K562 (cell line): ENCODE data around the gene CDC45. TPM values are rescaled to one million over a fixed set of nuclear protein-coding genes. Genes with fewer than 3 reads are reported as not detected.
A peak's percentile ranks its signal among the peaks of the same experiment; 100 is the strongest.

Experiments used
- BCL6 ChIP-seq: fragments of 250-450 bp; sonication (Bioruptor Pico); IDR thresholded peaks from 2 replicates; pipeline ENCODE4 v1.4.0; 2020
- BRCA1 ChIP-seq, 2 experiments: fragments of 450-650 bp in 1 of 2; sonication (generic) in 1 of 2; formaldehyde crosslinking in 1 of 2; IDR thresholded peaks; 2 replicates each; pipeline versions ENCODE4 v1.5.0 to v1.6.1; 2017 to 2020; ENCODE audit warnings: mild to moderate bottlenecking in 1 of 2, missing genetic modification reagents in 1 of 2
- BRD9 ChIP-seq: fragments of 450-650 bp; IDR thresholded peaks from 2 replicates; pipeline ENCODE4 v1.6.1; 2018; ENCODE audit warnings: low read depth; ENCODE audit not compliant: partially characterized antibody
- CHCHD3 ChIP-seq: fragments of 250-450 bp; sonication (Bioruptor Pico); IDR thresholded peaks from 2 replicates; pipeline ENCODE4 v2.1.2; 2022; ENCODE audit warnings: mild to moderate bottlenecking
- DPF2 ChIP-seq: fragments of 450-650 bp; IDR thresholded peaks from 2 replicates; pipeline ENCODE4 v1.6.1; 2016
- GATAD2A ChIP-seq: fragments of 450-650 bp; IDR thresholded peaks from 2 replicates; pipeline ENCODE4 v1.6.1; 2017
- LARP7 ChIP-seq: fragments of 450-650 bp; IDR thresholded peaks from 2 replicates; pipeline ENCODE4 v1.6.1; 2016
- LCOR ChIP-seq: sonication (generic); formaldehyde crosslinking; IDR thresholded peaks from 2 replicates; pipeline ENCODE4 v1.8.0; 2022; ENCODE audit warnings: mild to moderate bottlenecking, missing genetic modification reagents
- MBD2 ChIP-seq: sonication (generic); IDR thresholded peaks from 2 replicates; pipeline ENCODE4 v1.6.1; 2016; ENCODE audit warnings: low read depth, borderline replicate concordance
- MTA1 ChIP-seq: fragments of 450-650 bp; IDR thresholded peaks from 2 replicates; pipeline ENCODE4 v1.6.1; 2017; ENCODE audit warnings: borderline replicate concordance
- MYBL2 ChIP-seq, 2 experiments: fragments of 450-650 bp in 1 of 2; sonication (generic) in 1 of 2; formaldehyde crosslinking in 1 of 2; IDR thresholded peaks; 2 replicates each; pipeline versions ENCODE4 v1.6.1 to v1.8.1; 2017 to 2022; ENCODE audit warnings: borderline replicate concordance in 1 of 2, inconsistent platforms in 1 of 2, low read depth in 1 of 2, mild to moderate bottlenecking in 1 of 2, missing genetic modification reagents in 1 of 2, moderate library complexity in 1 of 2
- NCOA2 ChIP-seq, 2 experiments: fragments of 450-650 bp; IDR thresholded peaks; 2 replicates each; pipeline ENCODE4 v1.6.1; 2018; ENCODE audit warnings: mild to moderate bottlenecking in 2 of 2, moderate library complexity in 1 of 2; ENCODE audit not compliant: partially characterized antibody in 2 of 2
- NFXL1 ChIP-seq: fragments of 450-650 bp; formaldehyde crosslinking; IDR thresholded peaks from 2 replicates; pipeline ENCODE4 v1.4.0; 2021; ENCODE audit warnings: mild to moderate bottlenecking
- PCBP2 ChIP-seq: fragments of 200-400 bp; formaldehyde crosslinking; IDR thresholded peaks from 2 replicates; pipeline ENCODE4 v1.6.1; 2018; ENCODE audit warnings: low read length, low read depth, mild to moderate bottlenecking, moderate library complexity; ENCODE audit not compliant: poor library complexity, severe bottlenecking
- POLR2H ChIP-seq: IDR thresholded peaks from 2 replicates; pipeline ENCODE4 v1.6.1; 2016; ENCODE audit warnings: missing genetic modification characterization, low read depth, mild to moderate bottlenecking, control low read depth, missing compliant biosample characterization, moderate library complexity
- RFX1 ChIP-seq: fragments of 450-650 bp; IDR thresholded peaks from 2 replicates; pipeline ENCODE4 v1.6.1; 2016; ENCODE audit warnings: mild to moderate bottlenecking, moderate library complexity
- SAFB ChIP-seq: fragments of 200-400 bp; formaldehyde crosslinking; IDR thresholded peaks from 2 replicates; pipeline ENCODE4 v1.6.1; 2017; ENCODE audit warnings: low read depth, low read length, borderline replicate concordance
- SP1 ChIP-seq: sonication (generic); formaldehyde crosslinking; IDR thresholded peaks from 2 replicates; pipeline ENCODE4 v1.8.1; 2022; ENCODE audit warnings: mild to moderate bottlenecking, missing genetic modification reagents
- SPI1 ChIP-seq: IDR thresholded peaks from 2 replicates; pipeline ENCODE4 v1.6.1; 2011; ENCODE audit warnings: low read depth, low read length, control low read depth, borderline replicate concordance
- TOE1 ChIP-seq, 2 experiments: fragments of 450-650 bp in 1 of 2; sonication (generic) in 1 of 2; formaldehyde crosslinking in 1 of 2; IDR thresholded peaks; 2 replicates each; pipeline versions ENCODE4 v1.7.1 to v1.8.0; 2016 to 2022; ENCODE audit warnings: borderline replicate concordance in 2 of 2, mild to moderate bottlenecking in 2 of 2, antibody characterized with exemption in 1 of 2, inconsistent platforms in 1 of 2, low read depth in 1 of 2, missing genetic modification reagents in 1 of 2, moderate library complexity in 1 of 2
- ZNF140 ChIP-seq: fragments of 250-450 bp; sonication (Bioruptor Pico); IDR thresholded peaks from 2 replicates; pipeline ENCODE4 v1.8.0; 2021; ENCODE audit warnings: moderate library complexity, mild to moderate bottlenecking, inconsistent platforms
- ZNF212 ChIP-seq: fragments of 450-650 bp; formaldehyde crosslinking; IDR thresholded peaks from 2 replicates; pipeline ENCODE4 v1.4.0; 2020; ENCODE audit warnings: mild to moderate bottlenecking
- ZNF766 ChIP-seq: fragments of 200-800 bp; sonication (Bioruptor generic); conservative IDR thresholded peaks from 2 replicates; pipeline ENCODE4 v1.6.1; 2016; ENCODE audit warnings: missing genetic modification characterization, missing compliant biosample characterization
- polyA plus RNA-seq, 8 experiments: library from polyadenylated mRNA; depleted of rRNA in 4 of 8; stranded (reverse) in 5 of 8; unstranded in 3 of 8; fragments of >200 nt; fragmentation: Nextera tagmentation in 2 of 8; fragmentation: Illumina TruSeq in 1 of 8; extraction: Ambion mirVana in 2 of 8; extraction: Trizol in 1 of 8; gene quantifications; 2 replicates each; pipeline versions ENCODE4 v1.2.1 to v1.2.3, GENCODE V29; 2011 to 2014; ENCODE audit warnings: inconsistent platforms in 1 of 8, missing spikeins in 1 of 8
- total RNA-seq, 7 experiments: library from RNA; depleted of rRNA in 6 of 7; stranded (reverse); fragments of >200 nt in 6 of 7; fragmentation: Illumina TruSeq in 2 of 7; extraction: Trizol in 2 of 7; gene quantifications; 2 replicates each; pipeline versions ENCODE4 v1.2.1 to v1.2.3, GENCODE V29; 2011 to 2021; ENCODE audit warnings: low replicate concordance in 1 of 7
- TF ChIP-seq, protein P1 (sequence below): sonication (generic); formaldehyde crosslinking; IDR thresholded peaks from 2 replicates; pipeline ENCODE4 v1.8.0; 2022; ENCODE audit warnings: missing genetic modification reagents, mild to moderate bottlenecking, moderate library complexity, borderline replicate concordance
- TF ChIP-seq, protein P2 (sequence below): fragments of 450-650 bp; formaldehyde crosslinking; IDR thresholded peaks from 2 replicates; pipeline ENCODE4 v1.4.0; 2022; ENCODE audit warnings: missing genetic modification characterization
- TF ChIP-seq, protein P3 (sequence below), 2 experiments: IDR thresholded peaks; 2 replicates each; pipeline ENCODE4 v1.6.1; 2011; ENCODE audit warnings: borderline replicate concordance in 1 of 2, control low read depth in 1 of 2, low read depth in 1 of 2, low read length in 1 of 2, mild to moderate bottlenecking in 1 of 2, mixed read lengths in 1 of 2, moderate library complexity in 1 of 2; ENCODE audit not compliant: insufficient read depth in 1 of 2, insufficient read length in 1 of 2, poor library complexity in 1 of 2, severe bottlenecking in 1 of 2; ENCODE audit errors: extremely low read depth in 1 of 2

CDC45 gene
- total and polyA plus RNA-seq, 9 of the 15 experiments (the other 6 are each of a cell fraction or from before 2014, with no cell fraction given) = 251 to 580 (median 410) TPM

DNA sequence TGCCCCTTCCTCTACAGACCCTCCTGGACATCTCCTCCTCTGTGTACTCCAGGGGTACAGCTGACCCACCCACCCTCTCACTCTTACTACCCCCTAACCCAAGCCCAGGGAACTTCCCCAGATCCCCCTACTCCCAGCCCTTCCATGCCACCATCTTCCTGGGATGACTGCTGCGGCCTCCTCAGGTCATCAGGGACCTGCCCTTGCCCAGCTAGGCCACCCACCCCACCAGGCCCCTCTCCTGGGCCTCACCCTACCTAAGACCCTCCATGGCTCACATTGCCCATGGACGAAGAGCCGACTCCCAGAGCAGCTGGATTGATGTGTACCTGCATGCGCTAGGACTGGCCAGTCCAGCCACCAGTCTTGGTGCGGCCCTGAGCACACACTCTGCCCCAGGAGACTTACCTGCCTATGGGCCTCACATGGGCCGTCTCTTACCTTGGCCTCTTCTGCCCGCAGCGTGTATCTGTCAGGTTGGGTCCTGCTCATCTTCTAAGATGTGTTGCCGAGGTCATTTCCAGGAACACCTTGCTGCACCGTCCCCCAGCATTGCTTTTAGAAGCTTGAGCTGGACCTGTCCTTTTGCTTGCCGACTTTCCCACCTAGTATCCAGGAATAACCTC lies 46.5 kb downstream of the CDC45 start (continued):
- TF ChIP-seq, protein P1, sequence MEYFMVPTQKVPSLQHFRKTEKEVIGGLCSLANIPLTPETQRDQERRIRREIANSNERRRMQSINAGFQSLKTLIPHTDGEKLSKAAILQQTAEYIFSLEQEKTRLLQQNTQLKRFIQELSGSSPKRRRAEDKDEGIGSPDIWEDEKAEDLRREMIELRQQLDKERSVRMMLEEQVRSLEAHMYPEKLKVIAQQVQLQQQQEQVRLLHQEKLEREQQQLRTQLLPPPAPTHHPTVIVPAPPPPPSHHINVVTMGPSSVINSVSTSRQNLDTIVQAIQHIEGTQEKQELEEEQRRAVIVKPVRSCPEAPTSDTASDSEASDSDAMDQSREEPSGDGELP = peak; percentile 42; the same call in 1 of the 2 replicates
- no peak for TF ChIP-seq BRD9
- TF ChIP-seq ZNF140 (CRISPR knock-in tag) = no peak
- TF ChIP-seq ZNF766 (CRISPR knock-in tag) = no peak
- no peak for TF ChIP-seq BRCA1 (IDR thresholded peaks at IDR 0.05)
- 0 out of 2 replicates have a peak, but pooled peaks have one; percentile 66 for TF ChIP-seq BRCA1 (CRISPR knock-in tag; IDR thresholded peaks at IDR 0.05)
- TF ChIP-seq GATAD2A = no peak
- no peak for TF ChIP-seq BCL6 (CRISPR knock-in tag)
- TF ChIP-seq SAFB = no peak
- TF ChIP-seq CHCHD3 = no peak
- no peak for TF ChIP-seq SPI1
- no peak for TF ChIP-seq ZNF212 (CRISPR knock-in tag)
- TF ChIP-seq NFXL1 = no peak
- TF ChIP-seq RFX1 = no peak
- no peak for TF ChIP-seq MTA1
- TF ChIP-seq PCBP2 = no peak
- no peak for TF ChIP-seq SP1
- no peak for TF ChIP-seq NCOA2 (IDR thresholded peaks at IDR 0.05; ENCODE audit: partially characterized antibody in 2 of 2)
- no peak for TF ChIP-seq MYBL2 (IDR thresholded peaks at IDR 0.05; ENCODE audit: low read depth)
- TF ChIP-seq MYBL2 (CRISPR knock-in tag; IDR thresholded peaks at IDR 0.05; ENCODE audit: borderline replicate concordance) = peak; percentile 41; the same call in 1 of the 2 replicates
- no peak for TF ChIP-seq LCOR (CRISPR knock-in tag)
- TF ChIP-seq, protein P2, sequence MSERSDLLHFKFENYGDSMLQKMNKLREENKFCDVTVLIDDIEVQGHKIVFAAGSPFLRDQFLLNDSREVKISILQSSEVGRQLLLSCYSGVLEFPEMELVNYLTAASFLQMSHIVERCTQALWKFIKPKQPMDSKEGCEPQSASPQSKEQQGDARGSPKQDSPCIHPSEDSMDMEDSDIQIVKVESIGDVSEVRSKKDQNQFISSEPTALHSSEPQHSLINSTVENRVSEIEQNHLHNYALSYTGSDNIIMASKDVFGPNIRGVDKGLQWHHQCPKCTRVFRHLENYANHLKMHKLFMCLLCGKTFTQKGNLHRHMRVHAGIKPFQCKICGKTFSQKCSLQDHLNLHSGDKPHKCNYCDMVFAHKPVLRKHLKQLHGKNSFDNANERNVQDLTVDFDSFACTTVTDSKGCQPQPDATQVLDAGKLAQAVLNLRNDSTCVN (CRISPR knock-in tag) = no peak
- TF ChIP-seq DPF2 = no peak
- TF ChIP-seq, protein P3, sequence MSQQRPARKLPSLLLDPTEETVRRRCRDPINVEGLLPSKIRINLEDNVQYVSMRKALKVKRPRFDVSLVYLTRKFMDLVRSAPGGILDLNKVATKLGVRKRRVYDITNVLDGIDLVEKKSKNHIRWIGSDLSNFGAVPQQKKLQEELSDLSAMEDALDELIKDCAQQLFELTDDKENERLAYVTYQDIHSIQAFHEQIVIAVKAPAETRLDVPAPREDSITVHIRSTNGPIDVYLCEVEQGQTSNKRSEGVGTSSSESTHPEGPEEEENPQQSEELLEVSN (IDR thresholded peaks at IDR 0.05; ENCODE audit: borderline replicate concordance in 1 of 2, extremely low read depth in 1 of 2, insufficient read depth in 1 of 2, insufficient read length in 1 of 2, low read depth in 1 of 2, low read length in 1 of 2, poor library complexity in 1 of 2, severe bottlenecking in 1 of 2) = no peak
- no peak for TF ChIP-seq LARP7
- no peak for TF ChIP-seq POLR2H (tag)
- TF ChIP-seq MBD2 = no peak
- no peak for TF ChIP-seq TOE1 (IDR thresholded peaks at IDR 0.05; ENCODE audit: borderline replicate concordance)
- no peak for TF ChIP-seq TOE1 (CRISPR knock-in tag; IDR thresholded peaks at IDR 0.05; ENCODE audit: borderline replicate concordance, low read depth)
